ENCODE data around the gene GOPC.

- TF ChIP-seq CTCF (conservative IDR thresholded peaks at IDR 0.05), result no peak
- TF ChIP-seq EZH2 (IDR thresholded peaks at IDR 0.05; ENCODE audit: low read depth), result no peak
Measured at GRCh38 chr6:117530467-117531242, 71.7 kb downstream of the GOPC start.

Measured in PC-9 (cell line).